ENCODE results near the gene SEC14L6. TPM values are rescaled to one million over a fixed set of nuclear protein-coding genes. Genes with fewer than 3 reads are reported as not detected.

The SEC14L6 gene
- polyA plus RNA-seq, 1 experiment: 0.09 TPM

DNA sequence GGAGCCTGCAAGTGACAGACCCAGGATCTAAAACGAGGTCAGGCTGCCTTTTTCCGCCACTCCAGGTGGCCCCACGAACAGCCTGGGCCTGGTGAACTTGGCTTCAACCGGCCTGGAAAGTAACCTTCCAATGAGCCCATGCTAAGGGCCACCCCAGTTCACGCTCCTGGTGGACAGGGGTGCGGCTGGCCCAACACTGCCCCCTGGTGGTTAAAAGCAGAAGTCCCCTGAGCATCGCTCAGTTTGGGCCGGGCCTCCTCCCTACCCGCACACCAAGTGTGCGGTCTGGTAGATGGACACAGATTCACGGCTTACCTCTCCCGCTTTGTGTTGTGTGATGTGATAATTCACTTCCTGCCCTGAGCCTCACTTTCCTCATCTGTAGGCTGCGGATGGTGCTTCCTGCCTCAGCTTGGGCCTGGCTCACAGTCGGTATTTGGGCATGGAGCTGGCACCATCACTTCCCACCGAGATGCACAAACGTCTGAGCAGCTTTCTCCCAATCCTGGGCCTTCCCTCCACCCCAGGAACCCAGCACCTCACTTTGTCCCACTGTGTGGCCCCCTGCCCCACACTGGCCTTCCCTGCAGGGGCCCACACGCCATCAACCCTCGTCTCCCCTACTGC is 61.1 kb downstream of the SEC14L6 start:
- ChIA-PET POLR2A (no interaction called here), CTCF (interaction anchor here (0.6 to 3.9 kb wide), 30 partner anchors 10 to 385 kb away, joined by 3 to 63 read pairs (median 4); partner anchors contain the start of genes RNF215 and SEC14L2)
- Histone ChIP-seq H3K27me3 (ENCODE audit: control insufficient read depth, insufficient read depth, low read length) (peaks cover 3% of the 10 kb centered on the region; the same call in 1 of the 2 replicates), H3K36me3 (ENCODE audit: control insufficient read depth, insufficient read depth, low read length) (no peaks in the 10 kb centered on the region), H3K4me3 (ENCODE audit: low read depth, low read length) (no peak overlapping the region)
- no peak for DNase-seq (ENCODE audit: low read depth)
- TF ChIP-seq, protein P1, sequence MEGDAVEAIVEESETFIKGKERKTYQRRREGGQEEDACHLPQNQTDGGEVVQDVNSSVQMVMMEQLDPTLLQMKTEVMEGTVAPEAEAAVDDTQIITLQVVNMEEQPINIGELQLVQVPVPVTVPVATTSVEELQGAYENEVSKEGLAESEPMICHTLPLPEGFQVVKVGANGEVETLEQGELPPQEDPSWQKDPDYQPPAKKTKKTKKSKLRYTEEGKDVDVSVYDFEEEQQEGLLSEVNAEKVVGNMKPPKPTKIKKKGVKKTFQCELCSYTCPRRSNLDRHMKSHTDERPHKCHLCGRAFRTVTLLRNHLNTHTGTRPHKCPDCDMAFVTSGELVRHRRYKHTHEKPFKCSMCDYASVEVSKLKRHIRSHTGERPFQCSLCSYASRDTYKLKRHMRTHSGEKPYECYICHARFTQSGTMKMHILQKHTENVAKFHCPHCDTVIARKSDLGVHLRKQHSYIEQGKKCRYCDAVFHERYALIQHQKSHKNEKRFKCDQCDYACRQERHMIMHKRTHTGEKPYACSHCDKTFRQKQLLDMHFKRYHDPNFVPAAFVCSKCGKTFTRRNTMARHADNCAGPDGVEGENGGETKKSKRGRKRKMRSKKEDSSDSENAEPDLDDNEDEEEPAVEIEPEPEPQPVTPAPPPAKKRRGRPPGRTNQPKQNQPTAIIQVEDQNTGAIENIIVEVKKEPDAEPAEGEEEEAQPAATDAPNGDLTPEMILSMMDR (IDR thresholded peaks at IDR 0.05; ENCODE audit: insufficient read depth, low read depth, low read length): peak; percentile 97

DNA sequence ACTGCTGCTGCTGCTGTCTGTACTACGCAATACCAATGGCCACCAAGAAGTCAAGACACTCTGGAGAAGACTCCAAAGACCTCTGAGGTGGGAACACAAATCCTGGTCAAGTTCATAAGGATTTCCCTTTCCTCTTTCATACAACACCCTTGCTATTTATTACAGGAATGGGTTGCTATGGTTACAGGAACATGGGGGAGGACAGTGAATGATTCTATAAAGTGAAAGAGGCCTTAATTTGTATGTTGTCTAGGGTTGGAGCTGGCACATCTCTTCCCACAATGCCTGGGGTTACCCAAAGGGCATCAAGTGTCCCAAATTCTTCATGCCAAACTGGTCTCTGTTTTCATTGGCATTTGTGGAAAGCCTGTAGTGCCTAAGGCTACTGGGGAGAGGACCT is 63.4 kb downstream of the SEC14L6 start:
- H3K27me3 ChIP-seq (ENCODE audit: control insufficient read depth, insufficient read depth, low read length): peaks cover 7% of the 10 kb centered on the region
- no peaks in the 10 kb centered on the region for H3K36me3 ChIP-seq (ENCODE audit: control insufficient read depth, insufficient read depth, low read length)
- TF ChIP-seq, protein P1 (IDR thresholded peaks at IDR 0.05; ENCODE audit: insufficient read depth, low read depth, low read length): no peak
- CTCF ChIA-PET: interaction anchor here (3.9 kb wide), 1 partner anchor 93 kb away, joined by 63 read pairs; no protein-coding TSS in a partner anchor
- H3K4me3 ChIP-seq (ENCODE audit: low read depth, low read length): no peak overlapping the region
- DNase-seq (ENCODE audit: low read depth): no peak
- POLR2A ChIA-PET: no interaction called here

DNA sequence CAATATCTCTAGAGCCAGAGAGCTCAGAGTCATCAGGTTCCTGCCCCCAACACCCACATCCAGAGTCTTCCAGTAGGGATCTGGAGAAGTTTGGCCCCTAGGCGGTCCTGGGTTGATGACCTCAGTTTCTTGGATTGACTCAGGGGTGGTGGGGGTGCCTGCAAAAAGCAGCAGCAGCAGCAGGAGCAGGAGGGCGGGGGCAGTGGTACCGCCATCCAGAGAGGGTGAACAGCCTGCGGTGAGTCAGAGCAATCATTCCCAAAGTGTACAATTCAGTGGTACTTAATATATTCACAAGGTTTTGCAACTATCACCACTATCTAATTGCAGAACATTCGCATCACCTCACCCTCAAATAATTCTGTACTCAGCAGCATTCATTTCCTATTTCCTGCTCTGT is 64.8 kb downstream of the SEC14L6 start:
- POLR2A ChIA-PET: no interaction called here
- Histone ChIP-seq H3K36me3 (ENCODE audit: control insufficient read depth, insufficient read depth, low read length) (no peaks in the 10 kb centered on the region), H3K4me3 (ENCODE audit: low read depth, low read length) (no peak overlapping the region), H3K27me3 (ENCODE audit: control insufficient read depth, insufficient read depth, low read length) (peaks cover 10% of the 10 kb centered on the region)
- CTCF ChIA-PET: no interaction called here
- TF ChIP-seq, protein P1 (IDR thresholded peaks at IDR 0.05; ENCODE audit: insufficient read depth, low read depth, low read length): no peak
- DNase-seq (ENCODE audit: low read depth): no peak

DNA sequence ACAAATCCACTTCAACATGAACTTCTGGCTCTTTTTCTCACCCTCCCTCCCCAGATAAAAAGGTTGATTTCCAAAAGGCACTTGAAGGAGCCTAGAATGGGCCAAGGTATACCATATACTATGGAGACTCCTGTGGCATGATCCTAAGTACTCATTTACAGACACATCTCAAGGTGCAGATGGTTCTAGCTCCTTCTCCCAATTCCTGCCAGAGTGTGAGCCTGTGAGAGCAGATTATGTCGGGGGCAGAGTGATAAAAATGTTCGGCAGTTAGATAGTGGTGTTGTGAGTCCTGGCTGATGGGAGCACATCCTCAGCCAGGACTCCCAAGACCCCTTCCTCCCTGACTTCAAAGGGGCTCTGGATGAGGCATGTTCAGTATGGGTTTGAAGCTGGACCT is 66.6 kb downstream of the SEC14L6 start:
- TF ChIP-seq, protein P1 (IDR thresholded peaks at IDR 0.05; ENCODE audit: insufficient read depth, low read depth, low read length): no peak
- no peaks in the 10 kb centered on the region for H3K36me3 ChIP-seq (ENCODE audit: control insufficient read depth, insufficient read depth, low read length)
- CTCF ChIA-PET: interaction anchor here (0.6 kb wide), 1 partner anchor 316 kb away, joined by 7 read pairs; no protein-coding TSS in a partner anchor
- peaks cover 13% of the 10 kb centered on the region for H3K27me3 ChIP-seq (ENCODE audit: control insufficient read depth, insufficient read depth, low read length)
- H3K4me3 ChIP-seq (ENCODE audit: low read depth, low read length): no peak overlapping the region
- no peak for DNase-seq (ENCODE audit: low read depth)
- POLR2A ChIA-PET: no interaction called here

DNA sequence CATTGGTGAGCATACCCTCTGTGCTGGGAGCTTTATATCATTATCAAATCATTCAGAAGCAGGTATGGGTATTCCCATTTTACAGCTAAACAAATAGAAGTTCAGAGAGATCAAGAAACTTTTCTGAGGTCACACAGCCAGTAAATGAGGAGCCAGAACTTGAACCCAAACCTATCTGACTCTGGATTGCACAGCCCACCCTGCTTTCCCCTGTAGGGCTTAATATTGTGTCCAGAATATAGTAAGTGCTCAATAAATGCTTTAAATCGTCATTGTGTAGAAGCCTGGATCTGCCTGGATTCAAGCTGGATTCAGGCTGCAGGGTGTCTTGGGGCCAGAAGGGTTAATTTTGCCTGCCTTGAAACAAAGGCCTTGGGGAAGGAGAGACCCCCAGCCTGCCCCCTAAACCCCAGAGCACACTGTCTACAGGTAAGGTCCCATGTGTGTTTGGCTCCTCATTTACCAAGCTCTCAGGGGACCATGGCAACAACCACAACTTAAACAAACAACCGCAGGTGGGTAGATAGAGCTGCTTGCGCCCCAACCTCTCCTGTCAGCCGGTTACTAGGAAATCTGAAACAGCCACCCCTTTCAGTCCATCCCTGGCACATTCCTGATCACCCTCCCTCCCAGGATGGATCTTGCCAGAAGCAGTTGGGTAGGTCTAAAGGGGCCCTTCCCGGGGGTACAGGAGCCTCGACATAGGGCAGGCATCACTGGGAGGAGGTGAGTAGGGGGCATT is 71.7 kb downstream of the SEC14L6 start:
- POLR2A ChIA-PET: interaction anchor here (0.6 kb wide), 1 partner anchor 690 kb away, joined by 4 read pairs; no protein-coding TSS in a partner anchor
- DNase-seq (ENCODE audit: low read depth): no peak
- Histone ChIP-seq H3K36me3 (ENCODE audit: control insufficient read depth, insufficient read depth, low read length) (no peaks in the 10 kb centered on the region), H3K4me3 (ENCODE audit: low read depth, low read length) (no peak overlapping the region), H3K27me3 (ENCODE audit: control insufficient read depth, insufficient read depth, low read length) (peaks cover 14% of the 10 kb centered on the region)
- TF ChIP-seq, protein P1 (IDR thresholded peaks at IDR 0.05; ENCODE audit: insufficient read depth, low read depth, low read length): no peak
- CTCF ChIA-PET: interaction anchor here (0.8 to 4.4 kb wide), 3 partner anchors 11 to 83 kb away, joined by 3 to 30 read pairs (median 7); no protein-coding TSS in a partner anchor

Data from BJ (cell line).